Stomach smooth muscle (tissue), 2 donors: ENCODE measurements around the gene SNCAIP.
A peak's percentile ranks its signal among the peaks of the same experiment; 100 is the strongest.

ENCODE experiments used
- H3K27ac ChIP-seq: one replicate; pipeline ENCODE4 v1.7.0; 2013; ENCODE audit warnings: mild to moderate bottlenecking, low read length, inconsistent platforms
- H3K27me3 ChIP-seq, 2 donors: one replicate each; pipeline ENCODE4 v1.7.0; 2013; ENCODE audit warnings: low read length in 2 of 2; ENCODE audit not compliant: insufficient read depth in 2 of 2, control insufficient read depth in 1 of 2
- H3K36me3 ChIP-seq, 2 donors: one replicate each; pipeline ENCODE4 v1.7.0; 2013; ENCODE audit warnings: low read length in 2 of 2; ENCODE audit not compliant: control insufficient read depth in 2 of 2, insufficient read depth in 2 of 2
- H3K4me1 ChIP-seq: one replicate; pipeline ENCODE4 v1.7.0; 2013; ENCODE audit warnings: low read length; ENCODE audit not compliant: control insufficient read depth, insufficient read depth
- H3K4me3 ChIP-seq, 2 donors: one replicate each; pipeline ENCODE4 v1.7.0; 2013; ENCODE audit warnings: low read length in 2 of 2
- H3K9ac ChIP-seq, 2 donors: one replicate each; pipeline ENCODE4 v1.7.0; 2013; ENCODE audit warnings: low read length in 2 of 2, mild to moderate bottlenecking in 1 of 2
- H3K9me3 ChIP-seq, 2 donors: one replicate each; pipeline ENCODE4 v1.7.0; 2013; ENCODE audit warnings: low read length in 2 of 2; ENCODE audit not compliant: control insufficient read depth in 2 of 2
- donor health status: healthy.
- donor health status: Pancreatic carcinoma.

SNCAIP gene

GRCh38 chr5:122311961-122312590, at the start of gene SNCAIP:
SNCAIP (plus strand) TSS chr5:122312237; CDS start chr5:122391135, 78,898 bp downstream.
- Histone ChIP-seq H3K36me3 (no peaks in the 10 kb centered on the region), H3K27me3 (peaks cover 6 to 22% of the 10 kb centered on the region in 2 donors), H3K4me3 (peak within 1 kb of the TSS; percentile 59 to 78), H3K9ac (peak within 1 kb of the TSS; percentile 54 to 60), H3K27ac (no peak within 1 kb of the TSS), H3K4me1 (peaks cover 4% of the 10 kb centered on the region), H3K9me3 (peaks cover 0 to 2% of the 10 kb centered on the region in 2 donors)

GRCh38 chr5:122263352-122264030, 48.5 kb upstream of the SNCAIP start:
- no peaks in the 10 kb centered on the region for H3K36me3 ChIP-seq
- H3K27ac ChIP-seq: no peak overlapping the region
- no peaks in the 10 kb centered on the region for H3K27me3 ChIP-seq
- no peak overlapping the region for H3K4me3 ChIP-seq
- no peaks in the 10 kb centered on the region for H3K9me3 ChIP-seq
- H3K4me1 ChIP-seq: no peaks in the 10 kb centered on the region
- no peak overlapping the region for H3K9ac ChIP-seq

GRCh38 chr5:122264610-122265009, 47.4 kb upstream of the SNCAIP start:
- H3K27ac ChIP-seq: no peak overlapping the region
- H3K9me3 ChIP-seq: no peaks in the 10 kb centered on the region
- H3K4me1 ChIP-seq: no peaks in the 10 kb centered on the region
- no peak overlapping the region for H3K4me3 ChIP-seq
- H3K9ac ChIP-seq: no peak overlapping the region
- H3K36me3 ChIP-seq: no peaks in the 10 kb centered on the region
- H3K27me3 ChIP-seq: no peaks in the 10 kb centered on the region

- Histone ChIP-seq H3K27ac (no peak overlapping the region), H3K27me3 (no peaks in the 10 kb centered on the region), H3K9me3 (no peaks in the 10 kb centered on the region), H3K9ac (no peak overlapping the region), H3K4me1 (no peaks in the 10 kb centered on the region), H3K36me3 (no peaks in the 10 kb centered on the region), H3K4me3 (no peak overlapping the region)
Observed at GRCh38 chr5:122267185-122267584, 44.9 kb upstream of the SNCAIP start.

GRCh38 chr5:122273696-122274095, 38.3 kb upstream of the SNCAIP start:
- Histone ChIP-seq H3K4me3 (no peak overlapping the region), H3K36me3 (no peaks in the 10 kb centered on the region), H3K27ac (no peak overlapping the region), H3K27me3 (no peaks in the 10 kb centered on the region), H3K4me1 (no peaks in the 10 kb centered on the region), H3K9me3 (no peaks in the 10 kb centered on the region), H3K9ac (no peak overlapping the region)

- no peaks in the 10 kb centered on the region for H3K9me3 ChIP-seq
Observed at GRCh38 chr5:122283592-122283991, 28.4 kb upstream of the SNCAIP start.

GRCh38 chr5:122286541-122286940, 25.5 kb upstream of the SNCAIP start:
- H3K27ac ChIP-seq: no peak overlapping the region
- no peak overlapping the region for H3K9ac ChIP-seq
- no peaks in the 10 kb centered on the region for H3K4me1 ChIP-seq
- no peaks in the 10 kb centered on the region for H3K9me3 ChIP-seq
- H3K27me3 ChIP-seq: no peaks in the 10 kb centered on the region
- no peaks in the 10 kb centered on the region for H3K36me3 ChIP-seq
- H3K4me3 ChIP-seq: no peak overlapping the region

More at GRCh38 chr5:122283592-122283991, 28.4 kb upstream of the SNCAIP start:
- Histone ChIP-seq H3K9ac (no peak overlapping the region), H3K27me3 (no peaks in the 10 kb centered on the region), H3K4me1 (no peaks in the 10 kb centered on the region), H3K36me3 (no peaks in the 10 kb centered on the region), H3K4me3 (no peak overlapping the region), H3K27ac (no peak overlapping the region)

GRCh38 chr5:122287101-122287500, 24.9 kb upstream of the SNCAIP start:
- Histone ChIP-seq H3K4me1 (no peaks in the 10 kb centered on the region), H3K27me3 (no peaks in the 10 kb centered on the region), H3K36me3 (no peaks in the 10 kb centered on the region), H3K27ac (no peak overlapping the region), H3K4me3 (no peak overlapping the region), H3K9me3 (no peaks in the 10 kb centered on the region), H3K9ac (no peak overlapping the region)

GRCh38 chr5:122291000-122291901, 20.8 kb upstream of the SNCAIP start:
- Histone ChIP-seq H3K27ac (no peak overlapping the region), H3K4me1 (no peaks in the 10 kb centered on the region), H3K27me3 (no peaks in the 10 kb centered on the region), H3K9ac (no peak overlapping the region), H3K36me3 (no peaks in the 10 kb centered on the region), H3K4me3 (no peak overlapping the region), H3K9me3 (no peaks in the 10 kb centered on the region)

- H3K27me3 ChIP-seq: no peaks in the 10 kb centered on the region
- no peaks in the 10 kb centered on the region for H3K9me3 ChIP-seq
- no peaks in the 10 kb centered on the region for H3K4me1 ChIP-seq
- H3K4me3 ChIP-seq: no peak overlapping the region
- H3K36me3 ChIP-seq: no peaks in the 10 kb centered on the region
- no peak overlapping the region for H3K9ac ChIP-seq
- H3K27ac ChIP-seq: no peak overlapping the region
Observed at GRCh38 chr5:122292332-122292731, 19.7 kb upstream of the SNCAIP start.
